BLaER1 treated with 17β-estradiol and CSF1 and Interleukin-3, amounts not matched to agents 10 nM and 100 nM (cell line): ENCODE measurements around the gene SELENOO.

Experiments
- H3K27ac ChIP-seq, 11 experiments: shearing (Covaris generic); formaldehyde crosslinking; 2 replicates each; pipeline ENCODE4 v1.8.1; 2022
- H3K27me3 ChIP-seq, 11 experiments: shearing (Covaris generic); formaldehyde crosslinking; 2 replicates each; pipeline ENCODE4 v1.8.1; 2022
- H3K36me3 ChIP-seq, 11 experiments: shearing (Covaris generic); formaldehyde crosslinking; 2 replicates each; pipeline ENCODE4 v1.8.1; 2022
- H3K4me1 ChIP-seq, 10 experiments: shearing (Covaris generic); formaldehyde crosslinking; 2 replicates each; pipeline ENCODE4 v1.8.1; 2022
- H3K4me2 ChIP-seq, 11 experiments: shearing (Covaris generic); formaldehyde crosslinking; 2 replicates each; pipeline ENCODE4 v1.8.1; 2022
- H3K4me3 ChIP-seq, 10 experiments: shearing (Covaris generic); formaldehyde crosslinking; 2 replicates each; pipeline ENCODE4 v1.8.1; 2022
- H3K9ac ChIP-seq, 11 experiments: shearing (Covaris generic); formaldehyde crosslinking; 2 replicates each; pipeline ENCODE4 v1.8.1; 2022
- H3K9me3 ChIP-seq, 11 experiments: shearing (Covaris generic); formaldehyde crosslinking; replicated peaks in 1 of 11; 2 replicates each; pipeline ENCODE4 v1.8.1; 2022
- H4K20me1 ChIP-seq, 11 experiments: shearing (Covaris generic); formaldehyde crosslinking; 2 replicates each; pipeline ENCODE4 v1.8.1; 2022
- Cebpa-rat ChIP-seq, 11 experiments: shearing (Covaris generic); IDR thresholded peaks; 2 replicates each; pipeline ENCODE4 v1.8.1; 2022

SELENOO gene

DNA sequence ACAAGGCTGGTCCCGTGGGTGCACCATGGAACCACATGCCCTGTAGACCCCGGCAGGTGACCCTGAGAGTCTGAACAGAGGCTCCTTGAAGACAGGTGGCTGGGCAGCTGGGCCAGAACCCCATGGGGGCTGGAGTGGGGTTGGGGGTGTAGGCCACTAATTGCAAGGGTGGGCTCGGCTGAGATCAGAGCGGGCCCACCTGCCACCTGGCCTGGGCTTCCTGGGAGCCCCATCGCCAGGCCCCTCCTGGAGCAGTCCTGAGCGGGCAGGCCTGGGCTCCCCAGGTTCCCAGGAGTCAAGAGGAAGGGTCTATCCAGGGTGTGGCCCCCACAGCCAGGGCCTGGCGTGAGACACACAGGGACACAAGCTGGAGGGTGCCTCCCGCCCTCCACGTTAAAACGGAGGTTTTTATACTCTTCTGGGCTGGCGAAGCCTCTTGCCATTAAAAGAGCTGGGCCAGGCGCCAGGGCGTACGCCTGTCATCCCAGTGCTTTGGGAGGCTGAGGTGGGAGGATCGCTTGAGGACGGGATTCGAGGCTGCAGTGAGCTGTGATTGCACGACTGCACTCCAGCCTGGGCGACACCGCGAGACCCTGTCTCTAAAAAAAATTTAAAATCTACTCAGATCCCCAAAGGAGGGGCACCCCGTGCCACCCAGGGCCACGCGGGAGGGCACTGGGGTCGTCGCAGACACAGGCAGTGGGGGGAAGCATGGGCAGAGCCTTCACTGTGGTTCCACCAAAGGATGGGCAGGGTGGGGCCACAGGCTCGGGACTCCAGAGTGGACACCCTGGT, 19.9 kb upstream of the SELENOO start:
- peak overlapping the region in 9 of 11 experiments; percentile 64 to 89 (median 87); a peak in 16 of 22 replicates for H3K4me2 ChIP-seq

DNA sequence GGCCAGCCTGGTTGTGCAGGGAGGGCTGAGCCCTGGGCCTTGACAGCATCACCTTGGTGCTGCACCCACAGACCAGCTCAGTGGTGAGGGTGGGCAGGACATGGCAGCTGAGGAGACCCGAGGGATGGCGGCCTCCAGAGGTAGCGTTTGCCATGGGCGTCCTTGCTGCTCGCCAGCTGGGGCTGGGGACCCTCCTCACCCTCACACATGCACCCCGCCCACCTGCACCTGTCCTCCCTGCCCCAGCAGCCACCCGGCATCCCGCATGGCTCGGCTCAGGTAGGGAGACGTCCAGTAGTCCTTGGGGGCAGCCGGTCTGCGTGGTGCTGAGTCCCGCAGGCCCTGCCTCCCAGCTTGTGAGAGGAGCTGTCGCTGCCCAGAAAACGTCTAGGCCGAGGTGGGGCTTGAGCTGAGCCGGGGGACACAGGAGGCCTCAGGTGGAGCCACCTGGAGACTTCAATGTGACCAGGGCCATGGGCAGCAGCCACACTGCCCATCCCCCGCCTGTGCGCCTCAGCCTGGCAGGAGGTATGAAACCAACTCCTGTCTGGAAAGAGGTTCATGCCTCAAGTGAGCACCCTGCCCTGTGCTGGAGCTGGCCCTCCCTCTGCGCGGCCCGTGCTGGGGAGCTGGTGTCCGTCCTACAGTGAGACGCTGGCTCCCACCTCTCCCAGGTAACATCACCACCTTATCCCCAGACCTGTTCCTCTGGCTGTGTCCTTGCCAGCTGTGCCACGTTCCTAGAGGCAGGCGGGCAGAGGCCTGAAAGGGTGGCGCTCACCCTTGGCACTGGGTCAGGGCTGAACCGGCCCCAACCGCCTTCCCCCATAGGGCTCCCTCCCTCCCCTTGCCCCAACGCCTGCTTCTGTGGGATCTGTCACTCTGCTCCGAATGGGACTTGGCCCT, 18.4 kb upstream of the SELENOO start:
- H3K36me3 ChIP-seq = no peaks in the 10 kb centered on the region
- H3K4me1 ChIP-seq = peaks cover 34 to 80% (median 62%) of the 10 kb centered on the region in 10 experiments
- H3K27ac ChIP-seq = no peak overlapping the region
- H3K4me3 ChIP-seq = no peak overlapping the region
- peak overlapping the region in 1 of 11 experiments; percentile 11; a peak in 1 of 22 replicates for H3K4me2 ChIP-seq
- H3K9ac ChIP-seq = no peak overlapping the region
- peaks cover 19 to 48% (median 33%) of the 10 kb centered on the region in 11 experiments for H3K27me3 ChIP-seq
- H4K20me1 ChIP-seq = peaks cover 0 to 38% (median 11%) of the 10 kb centered on the region in 11 experiments; a peak in 16 of 22 replicates
- TF ChIP-seq Cebpa-rat (IDR thresholded peaks at IDR 0.05) = no peak
- H3K9me3 ChIP-seq = no peaks in the 10 kb centered on the region

More for the DNA sequence above, 19.9 kb upstream of the SELENOO start:
- Histone ChIP-seq H4K20me1 (peaks cover 0 to 42% (median 3%) of the 10 kb centered on the region in 11 experiments; a peak in 9 of 22 replicates), H3K4me1 (peaks cover 26 to 84% (median 67%) of the 10 kb centered on the region in 10 experiments), H3K27ac (no peak overlapping the region), H3K36me3 (no peaks in the 10 kb centered on the region), H3K27me3 (peaks cover 19 to 48% (median 33%) of the 10 kb centered on the region in 11 experiments), H3K9ac (no peak overlapping the region; a peak in 1 of 22 replicates), H3K4me3 (no peak overlapping the region), H3K9me3 (no peaks in the 10 kb centered on the region)
- no peak for TF ChIP-seq Cebpa-rat (IDR thresholded peaks at IDR 0.05)

DNA sequence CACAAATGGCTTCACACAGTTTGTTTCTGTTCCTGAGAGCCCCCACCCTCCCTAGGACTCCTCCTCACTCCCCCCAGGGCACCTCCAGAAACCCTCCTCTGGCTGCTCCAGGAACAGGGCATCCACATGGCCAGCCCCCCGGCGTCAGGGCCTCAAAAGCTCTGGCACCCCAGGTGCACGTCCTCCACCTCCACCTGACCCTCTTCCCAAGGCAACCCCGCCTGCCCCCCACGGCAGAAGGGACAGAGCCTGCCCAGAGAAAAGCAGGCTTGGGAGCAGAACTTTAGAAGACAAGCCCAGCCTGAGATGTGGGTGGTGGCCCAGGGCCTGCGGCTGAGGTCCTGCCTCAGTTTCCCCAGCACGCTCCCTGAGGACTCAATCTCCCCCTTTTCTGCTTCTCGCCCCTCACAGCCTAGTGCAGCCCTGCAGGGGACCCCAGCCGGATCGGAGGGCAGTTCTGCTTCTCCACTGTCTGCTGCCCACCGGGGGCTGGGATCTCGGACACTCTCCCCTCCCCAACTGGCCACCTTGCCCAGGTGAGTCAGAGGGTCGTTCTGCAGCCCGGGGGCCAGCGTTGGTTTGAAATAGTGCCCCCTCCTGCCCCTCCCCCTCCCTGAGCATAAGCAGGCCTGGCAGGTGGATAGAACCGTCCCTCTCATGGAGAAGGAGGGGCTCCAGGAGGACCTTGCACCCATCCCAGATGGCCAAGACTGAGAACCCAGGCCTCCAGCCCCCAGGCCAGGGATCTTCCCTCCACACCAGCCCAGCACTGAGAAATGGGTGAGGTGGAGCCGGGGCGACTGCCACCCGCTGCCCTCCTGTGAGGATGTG, 17.5 kb upstream of the SELENOO start:
- H3K27ac ChIP-seq = no peak overlapping the region
- H4K20me1 ChIP-seq = peaks cover 0 to 44% (median 21%) of the 10 kb centered on the region in 11 experiments; a peak in 19 of 22 replicates
- no peak for TF ChIP-seq Cebpa-rat (IDR thresholded peaks at IDR 0.05)
- H3K27me3 ChIP-seq = peaks cover 19 to 50% (median 33%) of the 10 kb centered on the region in 11 experiments
- H3K4me2 ChIP-seq = peak overlapping the region in 10 of 11 experiments; percentile 86 to 100 (median 98); a peak in 15 of 22 replicates
- no peaks in the 10 kb centered on the region for H3K9me3 ChIP-seq
- H3K4me3 ChIP-seq = no peak overlapping the region
- H3K4me1 ChIP-seq = peaks cover 44 to 84% (median 67%) of the 10 kb centered on the region in 10 experiments
- 0 out of 22 replicates have a peak, but pooled peaks cover 0 to under 1% (median 0%) of the 10 kb centered on the region in 11 experiments for H3K36me3 ChIP-seq
- H3K9ac ChIP-seq = no peak overlapping the region

DNA sequence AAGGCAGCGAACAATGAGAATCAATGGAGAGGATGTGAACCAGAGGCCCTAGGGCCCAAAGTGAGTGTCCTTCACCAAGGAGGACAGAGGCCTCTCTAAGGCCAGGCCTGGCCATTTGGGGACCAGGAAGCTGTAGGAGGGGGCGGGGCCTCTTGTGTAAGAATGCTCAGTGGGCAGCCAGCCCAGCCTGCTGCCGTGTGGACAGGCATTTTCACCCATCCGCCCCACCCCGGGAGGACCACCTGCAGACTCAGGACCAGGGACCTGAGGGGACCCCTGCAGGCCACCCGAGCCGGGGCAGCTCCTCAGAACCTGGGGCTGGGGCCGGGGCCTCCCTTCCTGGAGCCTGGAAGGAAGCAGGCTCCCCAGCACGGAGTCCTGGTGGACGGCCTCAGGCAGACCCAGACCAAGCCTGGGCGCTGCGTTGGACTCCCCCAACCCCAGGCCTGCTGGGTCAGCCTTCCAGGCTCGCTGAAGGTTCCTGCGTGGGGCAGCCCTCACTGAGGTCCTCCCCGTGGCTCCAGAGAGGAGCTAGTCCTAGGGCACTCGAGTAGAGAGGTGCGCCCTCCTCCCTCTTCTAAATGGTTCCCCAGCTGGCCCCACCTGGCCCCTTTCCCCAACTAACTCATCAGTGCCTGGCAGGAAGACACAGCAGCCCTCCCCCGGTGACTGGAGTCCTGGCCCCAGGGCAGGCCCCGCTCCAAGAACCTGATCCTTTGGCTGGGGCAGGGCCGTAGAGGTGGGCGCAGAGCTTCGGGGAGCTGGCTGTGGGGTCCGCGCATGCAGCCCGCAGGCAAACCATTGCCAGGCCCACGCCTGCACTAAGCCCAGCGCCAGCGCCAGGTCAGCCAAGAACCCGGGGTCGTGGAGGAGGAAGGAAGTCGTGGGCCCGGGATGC, 16.6 kb upstream of the SELENOO start:
- Histone ChIP-seq H3K4me1 (peaks cover 53 to 84% (median 67%) of the 10 kb centered on the region in 10 experiments), H3K4me3 (peak overlapping the region; percentile 54 to 91 (median 70); a peak in 19 of 20 replicates), H3K36me3 (0 out of 22 replicates have a peak, but pooled peaks cover 0 to 4% (median 0%) of the 10 kb centered on the region in 11 experiments), H4K20me1 (peaks cover 0 to 45% (median 28%) of the 10 kb centered on the region in 11 experiments; a peak in 20 of 22 replicates), H3K4me2 (peak overlapping the region; percentile 86 to 100 (median 98)), H3K9me3 (no peaks in the 10 kb centered on the region), H3K27ac (peak overlapping the region in 10 of 11 experiments; percentile 57 to 80 (median 72); a peak in 15 of 22 replicates), H3K27me3 (peaks cover 19 to 42% (median 24%) of the 10 kb centered on the region in 11 experiments), H3K9ac (peak overlapping the region; percentile 58 to 86 (median 78))
- TF ChIP-seq Cebpa-rat (IDR thresholded peaks at IDR 0.05) = no peak

DNA sequence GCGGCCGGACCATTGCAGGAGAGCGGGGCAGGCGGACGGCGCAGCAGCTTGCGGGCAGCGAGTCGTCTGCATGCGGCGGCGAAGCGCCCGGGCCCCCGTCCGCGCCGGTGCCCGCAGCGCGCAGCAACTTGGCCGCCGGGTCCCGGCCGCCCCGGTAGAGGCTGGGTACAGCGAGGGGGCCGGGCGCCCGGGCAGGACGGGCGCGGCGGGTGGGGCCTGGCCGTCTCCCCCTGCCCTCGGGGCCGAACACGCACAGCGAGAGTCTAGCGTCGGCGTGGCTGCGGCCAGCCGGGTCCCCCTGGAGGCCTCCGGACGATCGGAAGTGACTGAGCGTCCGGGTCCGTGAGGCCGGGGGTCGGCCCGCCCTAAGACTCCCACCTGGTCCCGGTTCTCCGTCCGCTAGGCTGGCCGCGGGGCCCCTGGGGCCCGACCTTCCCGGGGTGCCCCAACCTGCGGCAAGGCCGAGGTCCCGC, 15.9 kb upstream of the SELENOO start:
- Histone ChIP-seq H3K4me3 (peak overlapping the region; percentile 54 to 91 (median 70)), H3K9me3 (no peaks in the 10 kb centered on the region), H3K27me3 (peaks cover 14 to 36% (median 22%) of the 10 kb centered on the region in 11 experiments), H3K4me1 (peaks cover 54 to 84% (median 67%) of the 10 kb centered on the region in 10 experiments), H3K9ac (peak overlapping the region; percentile 58 to 86 (median 78)), H3K4me2 (peak overlapping the region; percentile 86 to 100 (median 98)), H4K20me1 (peaks cover 0 to 45% (median 35%) of the 10 kb centered on the region in 11 experiments; a peak in 21 of 22 replicates), H3K27ac (peak overlapping the region; percentile 57 to 80 (median 71)), H3K36me3 (0 out of 22 replicates have a peak, but pooled peaks cover 0 to 4% (median 0%) of the 10 kb centered on the region in 11 experiments)
- TF ChIP-seq Cebpa-rat (IDR thresholded peaks at IDR 0.05) = no peak

DNA sequence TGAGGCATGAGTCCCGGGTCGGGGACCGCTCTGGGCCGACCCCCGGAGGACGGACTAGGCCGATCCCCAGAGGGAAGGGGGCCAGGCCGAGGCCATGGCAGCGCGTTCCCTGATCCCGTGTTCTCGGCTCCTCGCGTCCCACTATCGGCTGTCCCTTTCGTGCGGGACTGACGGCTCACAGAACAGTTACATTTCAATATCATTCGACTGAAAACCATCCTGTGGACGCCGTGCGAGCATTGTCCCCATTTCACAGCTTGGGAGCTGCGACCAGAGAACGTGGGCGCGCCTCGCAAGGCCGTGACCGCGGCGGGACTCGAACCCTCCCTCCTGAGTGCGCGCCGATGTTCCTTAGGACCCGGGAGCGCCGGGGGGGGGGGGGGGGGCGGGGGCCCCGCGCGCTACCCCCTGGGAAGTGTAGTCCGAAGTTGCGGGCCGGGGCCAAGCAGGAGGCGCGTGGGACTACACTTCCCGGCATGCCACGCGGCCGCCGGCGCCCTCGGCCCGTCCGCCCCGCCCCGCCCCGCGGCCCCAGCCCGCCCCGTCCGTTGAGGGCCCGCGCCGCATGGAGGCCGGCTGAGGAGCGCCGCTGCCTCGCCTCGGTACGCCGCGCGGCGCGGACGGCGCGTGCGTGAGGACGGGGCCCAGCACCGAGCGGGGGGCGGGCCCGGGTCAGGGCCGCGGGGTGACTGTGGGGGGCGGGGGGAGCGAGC, 15.3 kb upstream of the SELENOO start, which contains the start of gene TRABD:
Gene TRABD (plus strand): TSS at position 539 of the 713 bp plus-strand sequence. CDS start 7,148 bp downstream, outside the sequence.
- H3K4me1 ChIP-seq = peaks cover 57 to 84% (median 67%) of the 10 kb centered on the region in 10 experiments
- TF ChIP-seq Cebpa-rat (IDR thresholded peaks at IDR 0.05) = no peak
- H3K27me3 ChIP-seq = peaks cover 9 to 30% (median 21%) of the 10 kb centered on the region in 11 experiments
- peak within 1 kb of the TSS; percentile 97 to 100 (median 99) for H3K4me2 ChIP-seq
- H4K20me1 ChIP-seq = peaks cover 0 to 45% (median 39%) of the 10 kb centered on the region in 11 experiments; a peak in 21 of 22 replicates
- H3K36me3 ChIP-seq = 0 out of 22 replicates have a peak, but pooled peaks cover 0 to 4% (median 0%) of the 10 kb centered on the region in 11 experiments
- no peaks in the 10 kb centered on the region for H3K9me3 ChIP-seq
- H3K4me3 ChIP-seq = peak within 1 kb of the TSS; percentile 79 to 91 (median 88)
- H3K27ac ChIP-seq = peak within 1 kb of the TSS; percentile 73 to 99 (median 94)
- H3K9ac ChIP-seq = peak within 1 kb of the TSS; percentile 85 to 99 (median 96)
